Left kidney (tissue), 2 donors: ENCODE data around the gene SETD7. TPM values are rescaled to one million over a fixed set of nuclear protein-coding genes. Genes with fewer than 3 reads are reported as not detected.

ENCODE experiments used
- DNase-seq: peaks from one replicate; pipeline ENCODE4 v3.0.0-alpha.2; 2013
- polyA plus RNA-seq: library from polyadenylated mRNA; unstranded; fragments of 120-200 nt; gene quantifications from one replicate; pipeline ENCODE4 v1.2.1, GENCODE V29; 2013; ENCODE audit not compliant: insufficient read length

Gene SETD7
- polyA plus RNA-seq, 1 donor: 14.4 TPM

DNA sequence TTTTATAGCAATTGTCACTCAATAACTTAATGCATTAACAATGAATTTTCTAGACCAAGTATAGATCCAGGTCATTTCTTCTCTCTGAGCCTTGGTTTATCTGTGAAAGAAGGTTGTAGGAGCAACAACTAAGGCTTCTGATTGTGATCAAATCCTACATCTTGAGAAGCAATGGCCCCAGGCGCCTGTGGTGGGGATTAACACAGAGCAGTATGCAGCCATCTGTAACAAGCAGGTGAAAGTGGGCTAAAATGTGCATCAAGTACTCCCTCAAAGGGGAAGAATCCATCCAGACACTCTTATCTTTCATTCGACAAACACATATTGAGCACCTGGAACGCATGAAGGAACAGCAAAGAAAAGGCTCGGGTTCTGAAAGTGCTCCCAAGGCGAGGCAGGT is 19.1 kb upstream of the SETD7 start:
- no peak for DNase-seq

DNA sequence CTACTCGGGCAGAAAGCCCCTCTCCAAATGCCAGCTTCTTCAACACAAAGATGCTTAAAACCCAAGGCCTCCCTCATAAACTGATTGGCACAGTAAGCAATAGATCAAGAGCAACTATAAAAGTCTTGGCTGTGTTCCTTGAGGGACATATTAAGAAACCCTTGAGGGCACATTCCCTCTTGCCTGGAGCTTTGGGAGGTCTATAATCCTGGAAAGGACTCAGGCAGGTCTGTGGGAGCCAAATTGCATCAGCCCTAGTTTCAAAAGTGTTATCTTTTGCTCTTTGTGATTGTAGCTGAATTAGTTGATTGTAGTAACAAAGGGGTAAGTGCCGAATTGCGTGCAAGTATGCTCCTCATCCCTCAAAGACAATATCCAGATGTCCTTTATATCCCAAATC is 18.6 kb upstream of the SETD7 start:
- DNase-seq: no peak

DNA sequence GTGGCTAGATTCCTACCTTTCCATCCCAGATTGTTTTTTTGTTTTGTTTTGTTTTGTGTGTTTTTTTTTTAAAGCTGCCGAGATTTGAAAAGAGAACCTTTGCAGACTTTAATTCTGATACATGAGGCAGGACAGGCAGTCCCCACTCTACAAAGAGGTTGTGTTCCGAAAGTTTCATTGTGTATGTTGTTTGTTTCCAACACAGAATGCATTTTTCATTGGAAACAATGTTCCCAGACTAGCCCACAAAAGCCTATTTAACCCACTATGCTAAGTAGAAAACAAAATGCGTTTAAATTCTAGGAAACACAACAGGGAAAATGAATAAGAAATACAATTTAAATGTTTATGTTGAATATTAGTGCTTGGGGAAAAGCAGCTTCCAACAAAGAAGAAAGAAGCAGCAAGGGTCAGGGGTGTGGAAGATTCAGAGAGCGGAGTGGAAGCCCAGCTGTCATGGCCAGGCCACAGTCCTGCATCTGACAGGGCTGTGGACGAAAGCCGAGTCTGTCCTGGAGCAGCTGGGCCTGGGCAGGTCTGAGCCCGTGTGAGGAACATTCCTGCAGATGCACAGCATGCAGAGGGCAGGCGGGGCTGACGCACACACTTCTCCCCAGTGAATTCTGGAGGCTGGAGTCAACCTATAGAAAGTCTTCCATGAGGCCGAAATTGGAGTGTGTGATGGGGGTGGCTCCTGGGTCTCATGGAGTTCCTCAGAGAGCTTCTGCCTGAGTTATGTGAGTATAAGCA is 12.4 kb upstream of the SETD7 start:
- no peak for DNase-seq

GRCh38 chr4:139567159-139567870 is 11.3 kb upstream of the SETD7 start:
- DNase-seq: no peak

DNA sequence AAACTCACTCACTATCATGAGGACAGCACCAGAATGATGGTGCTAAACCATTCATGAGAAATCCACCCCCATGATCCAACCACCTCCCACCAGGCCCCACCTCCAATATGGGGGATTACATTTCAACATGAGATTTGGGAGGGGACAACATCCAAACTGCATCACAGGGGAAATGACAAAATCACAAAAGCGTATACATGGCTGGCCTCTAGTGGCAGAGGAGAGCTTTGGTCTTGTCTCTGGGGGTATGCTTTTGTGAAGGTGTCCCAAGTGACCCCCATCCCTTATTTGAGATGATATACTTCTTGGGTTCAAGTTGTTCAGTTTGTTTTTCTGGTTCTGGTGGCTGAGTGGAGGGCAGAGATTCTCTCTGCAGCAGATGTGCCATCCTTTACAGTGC is 8.5 kb upstream of the SETD7 start:
- DNase-seq: no peak

- no peak for DNase-seq
Observed at GRCh38 chr4:139563515-139563914, 7.5 kb upstream of the SETD7 start.

GRCh38 chr4:139562839-139563238 is 6.8 kb upstream of the SETD7 start:
- DNase-seq: no peak

DNA sequence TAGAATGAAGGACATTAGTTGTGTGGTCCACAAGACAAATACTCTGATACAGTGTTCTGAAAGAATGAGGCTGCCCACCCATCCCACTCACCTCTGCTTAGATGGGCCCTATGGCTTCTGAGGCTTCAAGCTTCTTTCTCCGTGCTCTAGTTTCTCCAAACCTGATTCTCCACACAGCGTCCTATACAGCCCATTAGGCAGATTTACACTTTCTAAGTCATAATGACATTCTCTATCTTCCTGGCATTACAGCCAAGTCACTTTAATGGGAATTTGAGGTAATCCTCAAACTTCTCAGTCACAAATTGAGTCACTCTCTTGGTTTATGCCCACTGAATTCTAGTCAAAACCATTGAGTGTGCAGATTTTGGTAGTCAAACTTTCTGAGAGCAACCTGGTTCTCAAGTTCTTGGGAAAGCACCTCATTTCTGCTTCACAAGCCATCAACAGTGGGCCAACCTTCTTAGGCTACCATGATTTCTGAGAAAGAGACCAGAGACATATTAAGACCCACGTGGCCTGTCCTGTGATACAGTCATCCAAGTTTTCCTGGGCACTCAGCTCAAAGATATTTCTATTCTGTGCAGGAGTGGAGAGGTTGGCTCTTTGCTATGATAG is 6.2 kb upstream of the SETD7 start:
- DNase-seq: no peak

- DNase-seq: no peak
Observed at GRCh38 chr4:139560406-139561104, 4.5 kb upstream of the SETD7 start.

DNA sequence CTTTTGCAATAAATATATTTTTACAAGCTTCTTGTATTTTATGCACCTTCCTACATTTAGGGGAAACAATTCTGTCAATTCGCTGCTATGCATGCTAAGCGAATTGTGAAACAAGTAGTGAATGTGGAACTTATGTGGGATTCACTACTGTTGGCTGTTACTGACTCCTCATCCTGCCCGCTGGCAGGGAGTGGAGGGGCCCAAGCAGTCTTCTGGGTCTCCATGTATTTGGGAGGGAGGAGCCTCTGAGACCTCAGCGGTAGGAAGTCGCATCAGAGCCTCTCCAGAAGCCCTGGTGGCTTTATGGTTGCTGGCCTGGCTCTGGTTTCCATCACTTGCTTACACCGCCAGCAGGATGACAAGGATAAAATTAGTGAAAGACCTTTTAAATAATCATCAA is 3.7 kb upstream of the SETD7 start:
- no peak for DNase-seq

- no peak for DNase-seq
Observed at GRCh38 chr4:139559089-139559479, 3.1 kb upstream of the SETD7 start.

DNA sequence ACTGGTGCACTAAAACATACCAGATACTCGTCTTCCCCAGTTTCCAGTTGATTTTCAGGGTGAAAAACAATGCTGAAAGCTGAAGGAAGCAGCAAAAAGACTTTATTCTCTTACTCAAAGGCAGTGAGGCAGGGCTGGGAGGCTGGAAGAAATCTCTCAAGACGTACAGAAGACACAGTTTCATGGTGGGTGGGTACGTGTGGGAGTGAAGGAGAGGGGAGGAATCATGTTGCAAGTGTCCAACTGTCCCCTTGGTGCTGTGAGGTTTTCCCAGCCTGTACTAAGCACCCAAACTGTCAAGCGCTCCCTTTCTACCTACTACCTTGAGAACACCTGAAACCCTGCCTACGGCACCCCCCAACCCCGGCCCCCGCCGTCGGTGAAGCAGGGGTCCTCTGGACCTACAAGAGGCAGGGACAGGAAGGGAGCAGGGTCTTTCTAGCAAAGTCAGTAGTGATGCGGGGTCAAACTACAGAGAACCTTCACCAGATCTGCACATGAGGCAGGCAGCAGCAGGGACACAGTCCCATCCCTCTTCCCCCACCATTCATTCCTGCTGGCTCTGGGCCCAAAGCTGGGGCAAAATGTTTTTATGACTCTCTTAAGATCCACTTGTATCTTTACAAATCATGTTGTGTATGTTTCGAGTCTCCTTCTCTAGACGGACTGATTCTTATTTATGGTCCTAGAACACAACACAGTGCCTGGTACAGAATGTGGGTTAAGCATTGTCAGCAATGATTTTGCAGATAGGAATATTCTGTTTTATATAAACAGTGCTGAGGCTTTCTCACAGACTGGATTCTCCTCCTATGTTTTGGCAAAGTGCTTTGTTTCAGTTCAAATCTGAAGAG is 2.4 kb upstream of the SETD7 start:
- DNase-seq: no peak

GRCh38 chr4:139557556-139558110 is 1.6 kb upstream of the SETD7 start:
- DNase-seq: no peak

- DNase-seq: no peak
Observed at GRCh38 chr4:139556724-139557555, 921 bp upstream of the SETD7 start.

DNA sequence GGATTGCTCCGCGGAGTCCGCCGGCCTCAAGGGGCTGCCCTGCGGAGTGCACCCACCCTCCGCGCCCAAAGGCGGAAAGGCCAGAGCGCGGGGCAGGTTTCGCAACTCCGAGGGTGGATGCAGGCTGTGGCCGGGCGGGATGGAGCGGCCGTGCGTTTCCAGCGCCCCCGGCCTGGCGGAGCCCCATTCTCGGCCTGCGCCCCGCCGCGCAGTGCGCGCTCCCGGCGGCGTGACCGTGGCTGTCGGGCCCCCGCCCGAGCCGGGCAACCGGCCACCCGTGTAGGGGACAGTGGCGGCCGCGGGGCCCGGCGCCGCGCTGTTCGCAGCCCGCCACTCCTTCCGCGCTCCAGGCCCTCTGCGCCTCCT is 331 bp downstream of the SETD7 start:
- no peak for DNase-seq

- peak; percentile 93 for DNase-seq
Observed at GRCh38 chr4:139554893-139555704, 920 bp downstream of the SETD7 start.

GRCh38 chr4:139554642-139554892 is 1.5 kb downstream of the SETD7 start:
- no peak for DNase-seq

DNA sequence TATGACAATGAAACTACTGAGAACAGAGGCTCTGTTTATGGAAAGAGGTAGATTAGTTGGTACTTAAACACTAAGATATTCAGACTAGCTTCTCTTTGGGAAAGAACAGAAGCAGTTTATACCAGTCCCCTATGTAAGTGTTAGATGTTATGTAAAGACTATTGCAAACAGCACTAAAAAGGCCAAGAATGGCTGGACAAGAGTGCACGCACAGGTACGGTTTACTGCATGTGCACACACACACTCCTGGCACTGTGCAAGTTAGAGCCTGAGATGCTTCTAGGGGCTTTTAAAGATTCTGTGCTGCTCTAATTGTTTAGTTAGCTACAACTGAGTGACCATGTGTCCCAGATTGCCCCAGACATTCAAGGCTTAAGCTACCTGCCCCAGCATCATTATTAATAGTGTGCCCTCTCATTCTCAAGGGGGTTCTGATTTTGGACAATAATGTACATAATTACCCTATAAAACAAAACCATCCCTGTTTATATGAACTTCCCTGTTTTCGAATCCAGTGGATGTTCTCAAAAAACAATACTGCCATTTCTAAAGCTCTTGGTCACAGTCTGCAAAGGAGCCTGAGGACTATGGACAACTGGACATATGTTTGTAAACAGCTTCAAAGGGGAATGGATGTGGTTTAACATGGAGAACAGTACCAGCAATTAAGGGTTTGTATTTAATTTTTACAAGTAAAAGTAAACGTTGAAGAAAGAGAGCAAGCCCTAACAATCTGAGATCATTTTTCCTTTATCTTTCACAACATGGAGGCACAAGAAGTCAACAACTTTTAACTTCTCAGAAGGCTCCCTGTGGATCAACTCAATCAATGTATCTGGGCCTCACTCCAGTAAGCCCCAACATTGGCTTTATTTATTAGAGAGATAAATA is 2.0 kb downstream of the SETD7 start:
- no peak for DNase-seq
